Stimulated activated CD8-positive, alpha-beta memory T cell treated with anti-CD3 and anti-CD28 coated beads, Interleukin-12 subunit alpha, Interleukin-12 subunit beta, amount 100 ng/mL, for 4 hours (primary cell): Measurements from ENCODE around the gene ALG2.
"Not testable (repeated sequence)": the region's sequence is repeated elsewhere in the genome, so short reads cannot be mapped to it uniquely, and the experiment has no call there.

Experiments
- DNase-seq: peaks from one replicate; pipeline ENCODE4 v3.0.0-alpha.2; 2020; ENCODE audit warnings: low read depth

ALG2 gene

GRCh38 chr9:99237849-99238248 is 16.1 kb upstream of the ALG2 start:
- not testable (repeated sequence) for DNase-seq

GRCh38 chr9:99237356-99237755 is 15.6 kb upstream of the ALG2 start:
- DNase-seq = no peak

- DNase-seq = no peak
Measured at GRCh38 chr9:99235926-99236634, 14.3 kb upstream of the ALG2 start.

GRCh38 chr9:99235069-99235468 is 13.3 kb upstream of the ALG2 start:
- DNase-seq = no peak

- DNase-seq = no peak
Measured at GRCh38 chr9:99234618-99235017, 12.9 kb upstream of the ALG2 start.

DNA sequence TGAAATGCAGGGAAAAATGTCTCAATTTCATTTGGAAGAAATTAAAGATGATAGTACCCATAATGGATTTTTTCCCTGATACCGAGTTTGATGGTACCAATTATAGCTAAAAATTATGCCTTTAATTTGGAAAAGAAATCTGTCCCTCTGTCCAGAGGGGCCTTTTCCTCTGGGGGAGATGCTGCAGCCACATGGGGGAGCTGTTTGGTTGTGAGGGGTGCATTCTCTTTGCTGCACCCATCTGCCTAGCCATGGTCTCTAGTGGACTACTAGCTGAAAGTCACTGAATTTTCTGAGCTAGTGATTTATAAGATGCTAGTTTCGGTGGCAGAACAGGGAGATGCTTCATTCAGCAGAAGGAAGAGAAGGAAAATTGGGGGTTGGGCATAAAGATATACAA is 10.0 kb upstream of the ALG2 start:
- DNase-seq = no peak

DNA sequence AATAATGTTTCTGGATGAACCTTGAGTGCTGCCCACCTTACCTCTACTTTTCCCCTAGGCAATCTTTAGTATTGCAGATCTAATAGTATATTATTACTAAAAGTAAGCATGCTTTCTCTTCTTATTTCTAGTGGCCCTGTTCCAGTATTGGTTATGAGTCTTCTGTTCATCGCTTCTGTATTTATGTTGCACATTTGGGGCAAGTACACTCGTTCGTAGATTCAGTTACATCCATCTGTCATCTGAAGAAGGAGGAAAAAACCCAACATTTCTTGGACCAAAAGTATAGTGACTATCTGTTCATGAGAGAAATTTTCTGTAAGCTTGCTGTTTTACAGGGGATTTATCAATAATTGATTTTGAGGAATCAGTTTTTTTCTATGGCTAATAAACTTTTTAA is 8.5 kb upstream of the ALG2 start:
- no peak for DNase-seq

- DNase-seq = no peak
Measured at GRCh38 chr9:99226054-99226453, 4.3 kb upstream of the ALG2 start.

DNA sequence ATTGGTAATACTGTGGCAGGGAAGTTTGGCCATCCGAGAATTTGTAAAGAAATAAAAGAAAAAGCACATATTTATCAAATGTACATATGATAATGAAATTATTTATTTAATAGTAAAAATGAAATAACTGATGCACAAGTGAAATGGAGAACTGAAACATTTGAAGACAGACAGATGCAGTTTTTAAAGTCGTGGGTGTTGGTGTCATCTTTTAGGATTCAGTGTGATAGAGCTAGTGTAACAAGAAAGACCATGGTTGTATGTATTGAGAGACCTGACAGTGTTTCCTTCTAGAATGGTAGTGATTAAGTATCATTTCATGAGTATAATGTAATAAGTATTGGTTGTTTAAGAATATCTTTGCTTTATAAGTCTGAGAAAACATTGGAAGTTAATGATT is 2.7 kb upstream of the ALG2 start:
- no peak for DNase-seq

GRCh38 chr9:99222416-99223270 is 901 bp upstream of the ALG2 start:
- DNase-seq = no peak

DNA sequence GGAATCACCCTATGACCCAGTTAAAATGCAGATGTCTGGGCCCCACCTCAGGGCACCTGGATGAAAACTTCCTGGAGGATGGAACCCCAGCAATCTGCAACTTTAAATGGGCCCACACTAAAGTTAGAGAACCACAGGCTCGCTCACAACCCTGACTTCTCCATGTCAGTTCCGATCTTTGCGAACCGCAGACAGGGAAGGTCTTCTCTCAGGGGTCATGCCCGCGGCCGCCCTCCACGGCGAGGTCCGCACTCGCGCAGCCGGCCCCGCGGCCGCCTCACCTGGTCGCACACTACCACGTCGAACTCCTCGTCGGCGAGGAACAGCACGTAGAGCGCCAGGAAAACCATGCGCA is 499 bp downstream of the ALG2 start:
- no peak for DNase-seq

DNA sequence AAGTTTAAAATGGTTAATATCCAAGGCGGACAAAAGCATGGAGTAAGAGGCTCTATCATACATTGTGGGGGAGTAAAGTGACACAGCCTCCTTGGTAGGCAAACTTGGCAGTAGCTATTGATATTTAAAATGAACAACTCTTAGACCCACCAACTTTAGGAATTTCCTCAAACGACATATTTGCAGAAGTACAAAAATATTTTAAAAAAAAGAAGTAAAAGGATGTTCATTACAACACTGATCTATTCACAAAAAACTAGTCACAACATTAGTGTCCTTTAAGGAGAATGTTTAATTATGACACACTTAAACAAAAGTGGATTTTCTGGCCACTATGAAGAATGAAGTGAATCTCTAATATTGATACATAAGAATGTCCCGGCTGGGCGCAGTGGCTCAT is 1.7 kb downstream of the ALG2 start:
- no peak for DNase-seq

DNA sequence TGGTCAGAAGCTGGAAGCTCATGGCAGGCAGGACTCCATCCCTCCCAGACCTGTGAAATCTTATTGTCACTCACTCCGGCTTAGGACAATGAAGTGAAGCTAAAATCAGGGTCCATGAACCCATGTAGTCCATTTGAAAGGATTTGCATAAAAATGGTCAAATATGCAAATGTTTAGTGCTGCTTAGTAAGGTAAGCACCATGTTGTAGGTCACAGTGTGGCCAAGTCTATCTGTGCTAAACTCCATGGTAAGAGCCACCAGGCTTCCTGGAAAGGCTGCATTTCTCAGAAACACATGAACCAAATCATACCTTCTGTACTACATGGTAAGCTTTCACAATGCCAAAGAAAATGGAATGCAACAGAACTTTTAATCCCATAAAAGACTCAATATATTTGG is 5.7 kb downstream of the ALG2 start:
- no peak for DNase-seq

DNA sequence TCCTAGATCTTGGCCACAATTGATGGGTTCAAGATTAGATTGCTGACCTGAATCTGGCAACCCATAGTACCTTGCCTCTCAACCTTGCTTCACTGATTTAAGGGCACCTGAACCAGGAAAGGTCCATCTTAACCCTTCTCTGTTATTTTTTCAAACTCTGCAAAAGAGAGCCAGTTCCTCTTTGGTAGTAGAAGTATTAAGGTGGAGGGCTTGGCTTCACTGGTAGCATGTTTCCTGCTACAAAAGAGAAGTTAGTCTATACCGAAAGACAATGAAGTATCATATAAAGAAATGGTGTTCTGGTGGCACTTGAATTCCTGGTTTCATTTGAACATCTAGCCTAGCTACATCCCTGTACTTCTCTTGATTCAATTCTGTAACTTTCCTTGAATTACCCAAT is 8.5 kb downstream of the ALG2 start:
- DNase-seq = no peak

- DNase-seq = no peak
Measured at GRCh38 chr9:99211746-99212145, 10.0 kb downstream of the ALG2 start.

DNA sequence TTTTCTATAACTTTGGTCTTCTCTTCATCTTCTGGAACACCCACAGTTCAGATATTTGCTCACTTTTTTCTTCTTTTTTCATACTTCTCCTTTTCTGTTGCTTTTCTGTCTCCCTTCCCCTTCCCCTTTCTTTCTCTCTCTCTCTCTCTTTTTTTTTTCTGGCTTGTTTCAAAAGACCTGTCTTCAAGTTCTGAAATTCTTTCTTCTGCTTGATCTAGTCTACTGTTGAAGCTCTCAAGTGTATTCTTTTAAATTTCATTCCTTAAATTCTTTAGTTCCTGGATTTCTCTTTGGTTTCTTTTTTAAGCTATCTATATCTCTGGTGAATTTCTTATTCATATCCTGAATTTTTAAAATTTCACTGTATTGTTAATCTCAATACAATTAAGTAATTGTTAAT is 11.2 kb downstream of the ALG2 start:
- DNase-seq = no peak

- no peak for DNase-seq
Measured at GRCh38 chr9:99201603-99202002, 20.1 kb downstream of the ALG2 start.

- DNase-seq = no peak
Measured at GRCh38 chr9:99199938-99200539, 21.7 kb downstream of the ALG2 start.

GRCh38 chr9:99197987-99198386 is 23.8 kb downstream of the ALG2 start:
- no peak for DNase-seq

- no peak for DNase-seq
Measured at GRCh38 chr9:99197124-99197630, 24.6 kb downstream of the ALG2 start.

- not testable (repeated sequence) for DNase-seq
Measured at GRCh38 chr9:99196484-99196883, 25.3 kb downstream of the ALG2 start.

GRCh38 chr9:99193466-99193821 is 28.3 kb downstream of the ALG2 start:
- no peak for DNase-seq

DNA sequence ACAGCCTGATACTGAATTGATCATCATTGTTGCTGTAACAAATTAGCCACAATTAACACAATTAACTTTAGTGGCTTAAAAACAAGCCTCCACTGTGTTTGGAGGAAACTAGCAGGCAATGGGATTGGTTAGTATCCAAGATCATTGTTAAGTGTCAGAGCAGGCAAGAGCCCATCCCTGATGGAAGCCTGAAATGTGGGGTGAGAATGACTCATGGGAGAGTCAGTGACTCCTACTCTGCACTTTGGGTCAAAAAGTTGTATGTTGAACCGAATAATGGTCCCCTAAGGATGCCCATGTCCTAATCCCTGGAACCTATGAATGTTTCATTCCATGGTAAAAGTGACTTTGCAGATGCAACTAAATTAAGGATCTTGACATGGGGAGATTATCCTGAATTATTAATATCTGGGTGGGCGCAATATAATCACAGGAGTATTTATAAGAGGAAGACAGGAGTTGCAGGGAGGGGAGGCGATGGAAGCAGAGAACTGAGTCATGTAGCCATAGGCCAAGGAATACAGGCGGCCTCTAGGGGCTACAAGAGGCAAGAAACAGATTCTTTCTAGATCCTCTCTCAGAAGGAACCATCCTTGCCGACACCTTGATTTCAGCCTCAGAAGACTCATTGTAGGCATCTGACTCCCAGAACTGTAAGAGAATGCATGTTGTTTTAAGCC is 28.8 kb downstream of the ALG2 start:
- DNase-seq = no peak
